Endothelial cell of umbilical vein (primary cell): ENCODE results near the gene HSPD1. TPM values are rescaled to one million over a fixed set of nuclear protein-coding genes. Genes with fewer than 3 reads are reported as not detected.

Experiments used
- BruUV-seq: library from RNA; stranded (reverse); fragments of 400-500 nt; replicated peaks from 2 replicates; lab custom pipeline; 2021; lab: Mats Ljungman, UMichigan
- CTCF ChIA-PET: fragments of 300-600, 350-600 bp; sonication (Branson Sonifier 250); formaldehyde crosslinking; loops from one replicate; lab custom pipeline; 2021; ENCODE audit warnings: antibody characterized with exemption, inconsistent platforms; lab: Charles Lee
- POLR2A ChIA-PET: fragments of 300-600, 350-600 bp; sonication (Branson Sonifier 250); formaldehyde crosslinking; loops from one replicate; lab custom pipeline; 2021; ENCODE audit warnings: antibody characterized with exemption, inconsistent platforms; lab: Charles Lee
- DNase-seq: peaks from one replicate; pipeline ENCODE4 v3.0.0-alpha.2; 2011; ENCODE audit warnings: low read depth, low spot score
- FAIRE-seq: peaks from 2 replicates; lab custom pipeline; 2011; peaks lifted over from hg19 to GRCh38; lab: Jason Lieb, UNC
- H2AFZ ChIP-seq: 2 replicates; pipeline ENCODE4 v1.6.0; 2012; ENCODE audit warnings: low read depth, low read length, control low read depth, inconsistent platforms
- H3K27ac ChIP-seq: 2 replicates; pipeline ENCODE4 v1.5.1; 2011; ENCODE audit warnings: low read depth, mild to moderate bottlenecking, control low read depth, low read length, moderate library complexity; ENCODE audit not compliant: insufficient read depth
- H3K27me3 ChIP-seq, 2 experiments: 2 replicates each; pipeline versions ENCODE4 v1.6.0 to v1.6.1; 2011; ENCODE audit warnings: low read length in 2 of 2, mixed read lengths in 1 of 2; ENCODE audit not compliant: control insufficient read depth in 2 of 2, insufficient read depth in 2 of 2
- H3K36me3 ChIP-seq, 2 experiments: 2 replicates in 1 of 2; 3 replicates in 1 of 2; pipeline ENCODE4 v1.5.1; 2011; ENCODE audit warnings: low read length in 2 of 2, mild to moderate bottlenecking in 1 of 2, moderate library complexity in 1 of 2; ENCODE audit not compliant: control insufficient read depth in 2 of 2, insufficient read depth in 2 of 2; ENCODE audit errors: extremely low read depth in 1 of 2
- H3K4me1 ChIP-seq: 3 replicates; pipeline ENCODE4 v1.5.1; 2011; ENCODE audit warnings: mild to moderate bottlenecking, low read length; ENCODE audit not compliant: control insufficient read depth, insufficient read depth; ENCODE audit errors: extremely low read depth
- H3K4me2 ChIP-seq: 2 replicates; pipeline ENCODE4 v1.6.1; 2011; ENCODE audit warnings: low read length, control low read depth, mixed read lengths; ENCODE audit not compliant: insufficient read depth
- H3K4me3 ChIP-seq, 3 experiments: fragments of 200-600 bp in 1 of 3; sonication (generic), shearing (Covaris generic) in 1 of 3; replicated peaks in 1 of 3; 2 replicates each; pipeline ENCODE4 v1.5.1; 2011 to 2016; ENCODE audit warnings: control low read depth in 3 of 3, low read length in 3 of 3, mild to moderate bottlenecking in 2 of 3, inconsistent platforms in 1 of 3, low read depth in 1 of 3, moderate library complexity in 1 of 3; ENCODE audit not compliant: insufficient read depth in 1 of 3
- H3K79me2 ChIP-seq: 2 replicates; pipeline ENCODE4 v1.6.0; 2012; ENCODE audit warnings: low read length, inconsistent platforms; ENCODE audit not compliant: control insufficient read depth, insufficient read depth
- H3K9ac ChIP-seq: replicated peaks from 2 replicates; pipeline ENCODE3; 2011; ENCODE audit warnings: low read length, control low read depth; ENCODE audit not compliant: insufficient read depth; ENCODE audit errors: extremely low read depth
- H3K9me1 ChIP-seq: replicated peaks from 3 replicates; pipeline ENCODE4 v1.6.0; 2011; ENCODE audit warnings: mild to moderate bottlenecking, low read length; ENCODE audit not compliant: control insufficient read depth, insufficient read depth; ENCODE audit errors: extremely low read depth
- H3K9me3 ChIP-seq: replicated peaks from 2 replicates; pipeline ENCODE4 v1.5.1; 2012; ENCODE audit warnings: low read length, inconsistent platforms; ENCODE audit not compliant: control insufficient read depth, insufficient read depth
- H4K20me1 ChIP-seq: replicated peaks from 2 replicates; pipeline ENCODE3; 2011; ENCODE audit warnings: mild to moderate bottlenecking, low read length; ENCODE audit not compliant: control insufficient read depth, insufficient read depth; ENCODE audit errors: extremely low read depth
- EZH2 ChIP-seq: IDR thresholded peaks from 2 replicates; pipeline ENCODE4 v1.6.1; 2012; ENCODE audit warnings: borderline replicate concordance, low read depth, mild to moderate bottlenecking, moderate library complexity, low read length, inconsistent platforms; ENCODE audit not compliant: severe bottlenecking
- FOS ChIP-seq: IDR thresholded peaks from 2 replicates; pipeline ENCODE4 v1.6.1; 2011; ENCODE audit warnings: mild to moderate bottlenecking, low read length, moderate library complexity, borderline replicate concordance; ENCODE audit not compliant: insufficient read depth
- GATA2 ChIP-seq: IDR thresholded peaks from 2 replicates; pipeline ENCODE4 v1.7.0; 2011; ENCODE audit warnings: low read depth, mild to moderate bottlenecking, moderate library complexity, mixed read lengths, low read length; ENCODE audit not compliant: insufficient read length, insufficient read depth
- JUN ChIP-seq: IDR thresholded peaks from 2 replicates; pipeline ENCODE4 v1.6.1; 2011; ENCODE audit warnings: borderline replicate concordance, low read depth; ENCODE audit not compliant: insufficient read length, insufficient read depth
- MAX ChIP-seq: IDR thresholded peaks from 2 replicates; pipeline ENCODE4 v1.6.1; 2011; ENCODE audit not compliant: insufficient read depth, insufficient read length
- MYC ChIP-seq: IDR thresholded peaks from one replicate; pipeline ENCODE4 v1.6.1; 2011; ENCODE audit warnings: mild to moderate bottlenecking, low read depth, low read length
- POLR2A ChIP-seq: IDR thresholded peaks from 2 replicates; pipeline ENCODE4 v1.6.1; 2012; ENCODE audit warnings: low read depth, mild to moderate bottlenecking, control low read depth, low read length
- POLR2AphosphoS5 ChIP-seq: IDR thresholded peaks from 2 replicates; pipeline ENCODE4 v1.6.1; 2012; ENCODE audit warnings: low read depth, mild to moderate bottlenecking, control low read depth, low read length, moderate library complexity; ENCODE audit not compliant: insufficient read depth
- dilution Hi-C: fragments of 300-500 bp; cut with MboI; formaldehyde crosslinking; loops from one replicate; pipeline ENCODE4 v1.15.0; 2019; ENCODE audit warnings: low sequenced_read_pairs; ENCODE audit not compliant: extremely low pct_ligation_motif_present
- intact Hi-C: fragments of 100-400 bp; cut with micrococcal nuclease; formaldehyde crosslinking; loops from one replicate; pipeline ENCODE4 v1.10.0; 2022
- polyA plus RNA-seq, 4 experiments: library from polyadenylated mRNA; depleted of rRNA in 3 of 4; stranded (reverse) in 3 of 4; unstranded in 1 of 4; fragments of >200 nt; gene quantifications; 2 replicates each; pipeline versions ENCODE4 v1.2.1 to v1.2.3, GENCODE V29; 2011 to 2012; ENCODE audit warnings: missing spikeins in 1 of 4
- total RNA-seq: library from RNA; stranded (reverse); gene quantifications from 2 replicates; pipeline ENCODE4 v1.2.3, GENCODE V29; 2021
- TF ChIP-seq, protein P1 (sequence below), 2 donors: IDR thresholded peaks; 1 replicate in 1 of 2; 2 replicates in 1 of 2; pipeline ENCODE4 v1.5.1; 2011; ENCODE audit warnings: low read length in 2 of 2, mild to moderate bottlenecking in 2 of 2, moderate library complexity in 2 of 2, control low read depth in 1 of 2, inconsistent platforms in 1 of 2, low read depth in 1 of 2; ENCODE audit not compliant: insufficient read depth in 1 of 2; ENCODE audit errors: extremely low read depth in 1 of 2

HSPD1 gene
- total and polyA plus RNA-seq, 2 donors (not counting 3 experiments of a cell fraction or from before 2014, with no cell fraction given): 73.2 to 337 TPM

DNA sequence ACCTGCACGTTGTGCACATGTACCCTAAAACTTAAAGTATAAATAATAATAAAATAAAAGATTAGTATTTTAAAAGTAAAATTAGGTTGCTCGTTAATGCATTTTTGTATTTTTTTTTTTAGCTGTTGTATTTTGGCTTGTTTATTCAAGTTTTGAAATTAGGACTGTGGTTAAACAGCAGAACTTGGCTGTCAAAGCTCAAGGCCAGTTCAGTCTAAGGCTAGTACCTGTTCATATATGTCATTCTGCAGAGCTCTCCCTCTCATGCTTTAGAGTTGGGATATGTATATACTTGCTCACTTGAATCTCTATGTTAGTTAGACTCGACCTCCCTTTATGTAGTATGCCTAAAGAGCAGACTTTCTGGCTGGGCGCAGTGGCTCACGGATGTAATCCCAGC, 48.9 kb upstream of the HSPD1 start:
- no peak for FAIRE-seq

More for the DNA sequence above, 48.9 kb upstream of the HSPD1 start:
- Histone ChIP-seq H4K20me1 (no peaks in the 10 kb centered on the region), H3K79me2 (peaks cover 11% of the 10 kb centered on the region), H3K4me3 (no peak overlapping the region), H3K9me1 (no peaks in the 10 kb centered on the region), H3K9ac (no peak overlapping the region), H3K36me3 (peaks cover 1 to 7% of the 10 kb centered on the region in 2 experiments), H3K27ac (no peak overlapping the region), H3K4me1 (no peaks in the 10 kb centered on the region), H3K27me3 (no peaks in the 10 kb centered on the region), H3K9me3 (no peaks in the 10 kb centered on the region), H2AFZ (no peak overlapping the region), H3K4me2 (no peak overlapping the region)
- DNase-seq: no peak
- TF ChIP-seq, protein P1, sequence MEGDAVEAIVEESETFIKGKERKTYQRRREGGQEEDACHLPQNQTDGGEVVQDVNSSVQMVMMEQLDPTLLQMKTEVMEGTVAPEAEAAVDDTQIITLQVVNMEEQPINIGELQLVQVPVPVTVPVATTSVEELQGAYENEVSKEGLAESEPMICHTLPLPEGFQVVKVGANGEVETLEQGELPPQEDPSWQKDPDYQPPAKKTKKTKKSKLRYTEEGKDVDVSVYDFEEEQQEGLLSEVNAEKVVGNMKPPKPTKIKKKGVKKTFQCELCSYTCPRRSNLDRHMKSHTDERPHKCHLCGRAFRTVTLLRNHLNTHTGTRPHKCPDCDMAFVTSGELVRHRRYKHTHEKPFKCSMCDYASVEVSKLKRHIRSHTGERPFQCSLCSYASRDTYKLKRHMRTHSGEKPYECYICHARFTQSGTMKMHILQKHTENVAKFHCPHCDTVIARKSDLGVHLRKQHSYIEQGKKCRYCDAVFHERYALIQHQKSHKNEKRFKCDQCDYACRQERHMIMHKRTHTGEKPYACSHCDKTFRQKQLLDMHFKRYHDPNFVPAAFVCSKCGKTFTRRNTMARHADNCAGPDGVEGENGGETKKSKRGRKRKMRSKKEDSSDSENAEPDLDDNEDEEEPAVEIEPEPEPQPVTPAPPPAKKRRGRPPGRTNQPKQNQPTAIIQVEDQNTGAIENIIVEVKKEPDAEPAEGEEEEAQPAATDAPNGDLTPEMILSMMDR (IDR thresholded peaks at IDR 0.05; ENCODE audit: extremely low read depth in 1 of 2, insufficient read depth in 1 of 2, low read depth in 1 of 2, low read length in 2 of 2): no peak
- no peak for TF ChIP-seq POLR2AphosphoS5
- no peak for TF ChIP-seq EZH2
- no peak for TF ChIP-seq MYC
- TF ChIP-seq GATA2: no peak
- no peak for TF ChIP-seq POLR2A
- TF ChIP-seq FOS: no peak
- TF ChIP-seq MAX: no peak
- TF ChIP-seq JUN: no peak
- POLR2A ChIA-PET: no interaction called here
- dilution Hi-C loops: no loop called here
- intact Hi-C loops: no loop called here
- no TSS peak for BruUV-seq
- CTCF ChIA-PET: no interaction called here
